HG03095 (cell line): ENCODE data around the gene SLC6A8.
"Not testable (repeated sequence)": the region's sequence is repeated elsewhere in the genome, so short reads cannot be mapped to it uniquely, and the experiment has no call there.

Source experiments
- ATAC-seq: cut with Tn5 transposase; IDR thresholded peaks from one replicate; pipeline ENCODE4 v1.9.1; 2021; ENCODE audit warnings: moderate library complexity; ENCODE audit not compliant: unreplicated experiment

SLC6A8 gene

DNA sequence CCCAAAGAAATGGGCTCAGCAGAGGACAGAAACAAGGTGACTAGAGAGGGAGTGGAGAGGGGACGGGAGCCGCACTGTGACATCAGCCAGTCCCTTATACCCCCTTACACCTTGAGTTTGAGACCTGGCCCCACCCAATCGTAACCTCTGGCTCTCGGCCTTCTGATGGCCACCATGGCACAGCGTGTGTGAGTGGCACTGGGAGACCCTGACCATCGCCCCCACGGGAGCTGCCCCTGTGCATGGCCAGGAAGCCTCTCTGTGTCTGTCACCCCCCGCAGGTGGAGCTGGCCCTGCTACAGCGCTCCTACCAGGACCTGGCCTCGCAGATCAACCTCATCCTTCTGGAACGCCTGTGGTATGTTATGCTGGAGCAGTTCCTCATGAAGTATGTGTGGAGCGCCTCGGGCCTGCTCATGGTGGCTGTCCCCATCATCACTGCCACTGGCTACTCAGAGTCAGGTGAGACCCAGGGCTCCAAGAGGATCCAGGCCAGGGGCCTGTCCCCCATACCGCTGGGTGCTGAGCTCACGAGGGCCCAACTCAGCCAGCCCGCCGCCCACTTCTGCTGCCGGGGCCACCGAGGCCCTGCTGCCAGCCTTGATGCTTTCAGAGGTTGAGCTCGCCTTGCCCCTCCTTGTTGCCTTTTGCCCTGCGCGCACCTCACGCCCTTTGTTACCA, 41.4 kb downstream of the SLC6A8 start:
- no peak for ATAC-seq

DNA sequence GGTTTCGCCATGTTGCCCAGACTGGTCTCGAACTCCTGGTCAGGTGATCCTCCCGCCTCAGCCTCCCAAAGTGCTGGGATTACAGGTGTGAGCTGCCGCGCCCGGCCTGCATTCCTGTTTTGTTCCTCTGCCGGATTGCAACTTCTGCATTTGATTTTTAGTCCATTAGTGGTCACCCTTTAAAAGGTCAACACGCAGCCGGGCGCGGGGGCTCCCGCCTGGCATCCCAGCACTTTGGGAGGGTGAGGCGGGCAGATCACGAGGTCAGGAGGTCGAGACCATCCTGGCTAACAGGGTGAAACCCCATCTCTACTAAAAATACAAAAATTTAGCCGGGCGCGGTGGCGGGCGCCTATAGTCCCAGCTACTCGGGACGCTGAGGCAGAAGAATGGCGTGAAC, 42.4 kb downstream of the SLC6A8 start:
- not testable (repeated sequence) for ATAC-seq

DNA sequence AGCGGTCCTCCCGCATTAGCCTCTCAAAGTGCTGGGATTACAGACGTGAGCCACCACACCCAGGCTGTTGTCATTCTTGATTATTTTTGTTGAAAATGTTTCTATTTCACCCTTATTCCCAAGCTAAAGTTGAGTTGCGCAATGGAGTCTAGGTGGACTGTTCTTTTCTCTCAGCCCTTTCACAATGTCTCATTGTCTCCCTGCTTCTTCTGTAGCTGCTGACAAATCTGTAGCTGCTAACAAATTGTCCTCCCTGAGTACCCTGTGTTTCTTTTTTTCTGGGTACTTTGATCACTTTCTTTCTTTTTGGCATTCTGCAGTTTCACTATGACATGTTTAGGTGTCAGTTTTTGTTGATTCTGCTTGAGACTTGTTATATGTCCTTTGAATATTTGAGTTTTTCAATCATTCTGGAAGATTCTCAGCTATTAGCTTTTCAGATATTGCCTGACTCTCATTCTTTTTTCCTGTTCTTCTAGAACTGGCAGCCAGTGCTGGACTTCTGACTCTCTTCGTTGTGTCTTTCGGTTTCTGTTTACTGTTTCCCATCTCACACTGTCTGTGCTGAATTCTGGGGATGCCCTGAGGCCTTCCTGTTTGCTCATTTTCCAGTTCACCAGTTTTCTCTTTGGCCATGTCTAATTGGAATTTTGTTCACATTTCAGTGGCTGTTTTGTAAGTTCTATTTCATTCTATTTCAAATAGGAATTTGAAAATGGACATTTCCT, 43.6 kb downstream of the SLC6A8 start:
- ATAC-seq, result no peak

DNA sequence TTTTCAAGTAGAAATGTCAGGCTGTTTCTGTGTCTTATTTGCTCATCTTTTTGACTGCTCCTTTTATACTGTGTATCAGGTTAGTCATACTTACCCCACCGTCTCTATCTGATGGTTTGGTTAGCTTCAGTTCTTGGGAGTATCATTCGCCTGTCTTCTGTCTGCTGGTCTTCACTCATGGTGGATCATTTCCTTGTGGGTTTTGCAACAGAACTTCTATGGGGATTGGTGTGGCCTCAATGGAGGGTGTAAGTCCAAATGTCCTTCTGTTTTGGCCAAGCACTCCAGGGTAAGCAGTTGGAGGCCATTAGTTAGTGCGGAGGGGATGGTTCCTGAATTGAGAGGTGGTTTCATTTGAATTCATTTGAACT, 44.1 kb downstream of the SLC6A8 start:
- no peak for ATAC-seq

DNA sequence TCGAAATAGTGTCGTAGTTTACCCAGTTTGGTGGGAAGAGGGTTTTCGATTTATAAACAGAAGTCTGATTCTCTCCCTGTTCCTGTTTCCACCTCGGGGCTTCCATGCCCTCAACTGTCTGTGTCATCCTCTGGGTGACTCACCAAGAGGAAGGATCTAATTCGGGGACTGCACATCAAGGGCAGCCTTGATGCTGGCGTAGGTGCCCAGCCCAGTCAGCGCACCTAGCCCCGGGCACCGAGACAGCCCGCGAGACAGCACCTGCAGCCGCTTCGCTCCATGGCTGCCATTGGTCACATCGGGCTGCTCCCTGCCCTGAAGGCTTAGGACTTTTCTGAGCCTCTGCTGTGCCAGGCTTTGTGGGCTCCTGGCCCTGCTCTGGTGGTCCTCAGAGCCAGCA, 44.7 kb downstream of the SLC6A8 start:
- ATAC-seq, result no peak

DNA sequence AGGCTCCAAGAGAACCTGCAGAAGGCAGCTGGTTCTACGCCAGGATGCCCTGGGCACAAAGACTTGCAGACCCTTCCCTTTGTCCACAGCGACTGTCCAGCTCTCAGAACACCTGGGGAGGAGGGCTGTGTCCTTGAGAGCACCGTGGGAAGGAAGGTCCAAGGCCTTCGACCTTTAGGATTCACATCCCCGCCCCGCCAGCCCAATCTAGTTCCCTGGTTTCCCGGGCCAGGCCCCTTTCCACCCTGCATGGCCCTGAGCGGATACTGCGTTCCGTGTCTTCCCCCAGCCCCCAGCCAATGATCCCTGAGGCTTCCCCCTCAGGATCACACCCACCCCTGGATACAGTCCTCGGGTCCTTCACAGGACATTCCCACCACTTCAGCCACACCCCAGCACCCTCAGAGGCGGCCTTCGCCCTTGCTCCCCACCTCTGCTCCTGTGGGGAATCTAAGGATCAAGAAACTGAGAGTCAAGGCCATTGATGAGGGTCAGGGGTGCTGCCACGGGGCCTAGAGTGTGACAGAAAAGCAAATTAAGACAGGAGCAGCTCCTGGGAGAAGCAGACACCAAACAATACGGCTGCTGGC, 46.0 kb downstream of the SLC6A8 start:
- ATAC-seq, result no peak

DNA sequence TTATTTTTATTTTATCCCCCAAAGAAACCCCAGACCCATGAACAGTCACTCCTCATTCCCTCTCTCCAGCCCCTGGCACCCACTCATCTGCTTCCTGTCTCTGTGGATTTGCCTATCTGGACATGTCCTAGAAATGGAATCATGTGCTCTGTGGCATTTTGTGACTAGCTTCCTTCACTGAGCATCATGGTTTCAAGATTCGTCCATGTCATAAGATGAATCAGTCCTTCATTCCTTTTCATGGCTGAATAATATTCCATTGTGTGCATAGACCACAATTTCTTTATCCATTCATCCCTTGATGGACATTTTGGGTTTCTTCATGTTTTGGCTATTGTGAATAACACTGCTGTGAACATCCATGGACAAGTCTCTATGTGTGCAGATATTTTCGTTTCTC, 47.1 kb downstream of the SLC6A8 start:
- no peak for ATAC-seq

DNA sequence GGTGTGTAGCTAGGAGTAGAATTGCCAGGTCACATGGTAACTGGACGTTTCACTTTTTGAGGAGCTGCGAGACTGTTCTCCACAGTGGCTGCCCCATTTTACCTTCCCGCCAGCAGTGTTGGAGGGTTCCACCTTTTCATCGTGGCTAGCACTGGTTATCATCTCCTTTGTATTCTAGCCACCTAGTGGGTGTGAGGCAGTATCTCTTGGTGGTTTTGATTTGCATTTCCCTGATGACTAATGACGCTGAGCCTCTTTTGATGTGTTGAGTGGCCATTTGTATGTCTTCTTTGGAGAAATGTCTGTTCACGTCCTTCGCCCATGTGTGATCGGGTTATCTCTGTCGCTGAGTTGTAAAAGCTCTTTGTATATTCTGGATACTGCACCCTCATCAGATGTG, 47.5 kb downstream of the SLC6A8 start:
- ATAC-seq, result no peak

DNA sequence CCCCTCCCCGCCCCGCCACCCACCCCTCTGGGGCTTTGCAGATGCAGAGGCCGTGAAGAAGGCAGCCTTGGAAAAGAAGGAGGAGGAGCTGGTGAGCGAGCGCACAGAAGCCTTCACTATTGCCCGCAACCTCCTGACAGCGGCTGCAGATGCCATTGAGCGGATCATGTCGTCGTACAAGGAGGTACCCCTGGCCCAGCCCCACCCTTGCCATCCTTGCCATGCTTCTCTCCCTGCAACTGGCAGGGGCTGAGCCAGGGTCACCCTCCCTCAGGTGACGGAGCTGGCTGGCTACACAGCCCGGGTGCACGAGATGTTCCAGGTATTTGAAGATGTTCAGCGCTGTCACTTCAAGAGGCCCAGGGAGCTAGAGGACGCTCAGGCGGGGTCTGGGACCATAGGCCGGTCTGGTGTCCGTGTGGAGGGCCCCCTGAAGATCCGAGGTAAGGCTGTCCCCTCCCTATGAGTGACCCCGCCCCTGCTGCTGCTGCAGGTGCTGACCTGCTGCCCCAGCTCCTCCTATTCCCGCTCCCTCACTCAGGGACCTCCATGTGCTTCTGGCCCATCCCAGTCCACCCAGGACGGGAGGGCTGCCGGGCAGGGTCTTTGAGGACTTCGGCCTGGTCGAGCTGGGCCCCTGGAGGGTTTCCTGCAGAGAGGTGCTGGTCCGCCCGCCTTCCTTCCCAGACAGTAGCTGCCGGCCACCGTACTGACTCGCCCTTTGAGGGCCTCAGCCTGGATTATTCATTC, 48.5 kb downstream of the SLC6A8 start:
- no peak for ATAC-seq

DNA sequence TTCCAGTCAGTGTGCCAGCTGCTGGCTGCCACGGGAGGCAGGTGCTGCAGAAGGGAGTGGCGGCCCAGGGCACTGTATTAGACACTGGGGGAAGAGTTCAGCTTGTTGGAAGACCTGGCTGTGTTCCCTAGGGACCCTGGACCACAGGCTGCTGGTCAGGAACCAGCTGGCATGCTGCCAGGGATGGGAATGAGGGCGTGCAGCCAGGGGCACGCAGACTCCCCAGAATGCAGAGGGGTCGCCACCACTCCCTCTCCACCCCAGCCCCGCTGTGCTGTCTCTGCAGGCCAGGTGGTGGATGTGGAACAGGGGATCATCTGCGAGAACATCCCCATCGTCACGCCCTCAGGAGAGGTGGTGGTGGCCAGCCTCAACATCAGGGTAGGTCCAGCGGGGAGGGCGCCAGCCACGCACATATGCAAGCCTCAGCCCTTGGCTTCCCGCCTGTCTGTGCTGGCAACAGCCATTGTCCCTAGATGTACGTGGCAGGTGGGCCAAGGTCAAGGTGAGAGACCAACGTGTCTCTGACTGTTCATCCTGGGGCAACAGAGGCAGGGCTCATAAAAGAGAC, 49.2 kb downstream of the SLC6A8 start:
- no peak for ATAC-seq

DNA sequence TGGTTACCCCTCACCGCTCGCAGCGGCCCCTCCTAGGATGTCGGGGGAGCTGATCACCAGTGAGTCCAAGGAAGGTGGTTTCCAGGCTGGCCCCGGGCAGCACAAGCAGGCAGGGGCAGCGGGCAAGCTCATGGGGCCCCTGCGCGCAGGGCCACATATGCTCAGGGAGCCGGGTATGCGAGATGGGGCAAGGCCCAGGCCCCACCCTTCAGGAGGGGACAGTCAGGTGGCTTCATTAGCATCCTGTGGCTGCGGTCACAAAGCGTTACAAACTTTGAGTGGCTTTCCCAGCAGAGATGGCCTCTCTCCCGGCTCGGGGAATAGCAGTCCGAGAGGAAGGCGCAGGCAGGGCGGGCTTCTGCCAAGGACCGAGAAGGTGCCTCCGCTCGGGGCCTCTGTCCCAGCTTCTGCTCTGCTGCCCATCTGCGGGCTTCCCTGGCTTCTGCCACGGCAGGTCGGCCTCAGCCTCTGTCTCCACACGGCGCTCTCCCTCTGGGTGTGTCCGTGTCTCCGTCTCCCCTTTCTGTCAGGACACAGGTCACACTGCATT, 50.4 kb downstream of the SLC6A8 start:
- ATAC-seq, result no peak

DNA sequence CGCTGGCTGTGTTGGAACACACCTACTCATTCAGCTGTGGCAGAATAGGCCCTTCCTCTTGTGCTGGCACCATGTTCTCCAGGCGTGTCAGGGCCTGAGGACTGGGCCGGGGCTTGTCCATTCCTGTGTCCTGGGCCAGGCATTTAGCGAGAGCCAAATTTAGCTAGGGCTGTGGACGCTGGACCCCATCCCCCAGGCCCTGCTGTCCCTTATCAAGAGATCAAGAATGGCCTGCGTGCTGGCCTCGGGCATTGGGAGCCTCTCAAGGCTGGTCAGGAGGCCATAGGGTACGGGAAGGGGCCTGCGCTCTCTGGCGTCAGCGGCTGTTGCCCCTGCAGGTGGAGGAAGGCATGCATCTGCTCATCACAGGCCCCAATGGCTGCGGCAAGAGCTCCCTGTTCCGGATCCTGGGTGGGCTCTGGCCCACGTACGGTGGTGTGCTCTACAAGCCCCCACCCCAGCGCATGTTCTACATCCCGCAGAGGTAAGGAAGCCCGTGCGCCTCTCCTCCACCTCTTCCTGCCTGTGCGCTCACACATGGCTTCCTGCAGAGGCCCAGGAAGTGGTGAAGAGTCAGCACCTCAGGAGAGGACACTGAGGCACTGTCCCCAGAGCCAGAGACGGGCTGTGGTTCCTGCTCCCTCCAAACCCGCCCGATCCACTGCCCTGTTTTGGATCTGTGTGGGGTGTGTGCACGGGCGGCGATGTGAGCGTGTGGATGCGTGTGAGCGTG, 52.2 kb downstream of the SLC6A8 start:
- no peak for ATAC-seq

DNA sequence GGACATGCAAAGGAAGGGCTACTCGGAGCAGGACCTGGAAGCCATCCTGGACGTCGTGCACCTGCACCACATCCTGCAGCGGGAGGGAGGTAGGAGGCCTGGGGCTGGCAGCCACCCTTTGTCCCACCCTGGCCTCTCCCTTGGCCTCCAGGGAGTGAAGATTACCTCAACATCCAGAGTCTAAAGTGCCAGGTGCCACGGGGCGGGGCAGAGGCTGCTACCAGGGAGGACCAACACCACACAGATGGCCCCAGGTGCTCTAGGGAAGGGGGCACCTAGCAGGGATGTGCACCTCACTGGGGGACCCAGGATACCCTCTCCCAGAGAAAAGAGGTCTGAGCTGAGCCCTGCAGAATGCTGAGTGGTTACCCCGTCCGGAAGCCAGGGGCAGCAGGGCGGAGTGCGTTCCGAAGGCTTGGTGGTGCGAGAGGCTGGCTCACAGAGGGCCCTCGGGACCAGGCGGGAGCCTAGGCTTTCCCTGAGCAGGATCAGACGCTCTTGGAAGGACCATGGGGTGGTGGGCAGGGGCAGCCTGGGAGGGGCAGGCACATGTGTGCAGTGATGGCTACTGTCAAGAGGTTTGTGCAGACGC, 53.0 kb downstream of the SLC6A8 start:
- ATAC-seq, result no peak

DNA sequence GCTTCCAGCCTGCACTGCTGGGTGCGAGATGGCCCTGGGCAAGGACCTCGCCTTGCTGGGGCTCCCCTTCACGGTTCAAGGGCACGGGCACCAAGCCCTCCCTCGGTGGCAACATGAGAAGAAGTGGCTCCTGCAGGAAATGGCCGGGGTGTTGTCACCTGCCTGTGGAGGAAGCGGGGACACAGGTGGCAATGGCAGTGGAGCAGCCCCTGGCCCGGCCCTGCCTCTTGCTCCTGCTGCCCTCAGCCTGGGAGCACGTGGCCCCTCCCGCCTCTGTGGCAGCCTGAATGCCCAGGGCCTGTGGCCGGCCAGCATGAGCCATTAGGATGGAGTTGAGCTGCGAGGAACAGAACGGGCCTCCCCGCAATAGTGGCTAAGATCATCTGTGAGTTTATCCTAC, 53.7 kb downstream of the SLC6A8 start:
- no peak for ATAC-seq

DNA sequence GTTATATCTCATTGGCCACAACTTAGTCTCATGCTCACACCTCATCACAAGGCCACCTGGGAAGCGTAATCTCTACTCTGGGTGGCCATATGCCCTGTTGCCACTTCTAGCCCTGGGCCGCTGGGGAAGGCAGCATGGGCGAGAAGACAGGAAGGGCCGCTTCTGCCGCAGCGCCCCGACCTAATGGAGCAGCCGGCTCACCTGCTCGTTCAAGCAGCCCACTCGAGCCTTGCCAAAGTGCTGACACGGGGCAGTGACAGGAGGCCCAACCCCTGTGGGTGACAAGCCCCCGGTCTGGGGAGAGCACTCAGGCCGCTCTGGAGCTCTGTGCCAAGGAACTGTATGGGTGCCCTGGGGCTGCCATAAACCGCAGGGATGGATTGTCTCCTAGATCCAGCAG, 54.4 kb downstream of the SLC6A8 start:
- not testable (repeated sequence) for ATAC-seq

DNA sequence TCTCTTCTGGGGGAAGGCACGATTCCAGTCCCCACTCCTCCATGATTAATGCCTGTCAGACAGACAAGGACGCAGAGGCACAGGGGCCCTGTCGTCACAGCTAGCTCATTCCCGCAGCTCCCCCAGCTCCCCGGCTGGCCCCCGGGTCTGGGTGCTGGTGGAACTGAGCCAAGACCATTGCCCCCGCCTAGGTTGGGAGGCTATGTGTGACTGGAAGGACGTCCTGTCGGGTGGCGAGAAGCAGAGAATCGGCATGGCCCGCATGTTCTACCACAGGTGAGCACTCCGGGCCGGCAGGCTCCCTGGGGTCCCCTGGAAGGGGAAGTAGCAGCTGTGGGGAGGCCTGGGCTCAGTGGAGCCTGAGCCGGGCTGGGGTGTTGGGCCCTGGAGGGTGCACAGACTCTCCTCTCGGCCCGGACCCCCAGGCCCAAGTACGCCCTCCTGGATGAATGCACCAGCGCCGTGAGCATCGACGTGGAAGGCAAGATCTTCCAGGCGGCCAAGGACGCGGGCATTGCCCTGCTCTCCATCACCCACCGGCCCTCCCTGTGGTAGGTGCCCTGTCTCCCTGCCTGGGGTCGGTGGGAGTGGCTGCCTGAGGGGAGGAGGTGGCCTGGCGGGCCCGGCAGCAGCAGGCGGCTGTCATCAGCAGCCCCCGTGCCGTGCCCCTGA, 55.2 kb downstream of the SLC6A8 start:
- not testable (repeated sequence) for ATAC-seq

DNA sequence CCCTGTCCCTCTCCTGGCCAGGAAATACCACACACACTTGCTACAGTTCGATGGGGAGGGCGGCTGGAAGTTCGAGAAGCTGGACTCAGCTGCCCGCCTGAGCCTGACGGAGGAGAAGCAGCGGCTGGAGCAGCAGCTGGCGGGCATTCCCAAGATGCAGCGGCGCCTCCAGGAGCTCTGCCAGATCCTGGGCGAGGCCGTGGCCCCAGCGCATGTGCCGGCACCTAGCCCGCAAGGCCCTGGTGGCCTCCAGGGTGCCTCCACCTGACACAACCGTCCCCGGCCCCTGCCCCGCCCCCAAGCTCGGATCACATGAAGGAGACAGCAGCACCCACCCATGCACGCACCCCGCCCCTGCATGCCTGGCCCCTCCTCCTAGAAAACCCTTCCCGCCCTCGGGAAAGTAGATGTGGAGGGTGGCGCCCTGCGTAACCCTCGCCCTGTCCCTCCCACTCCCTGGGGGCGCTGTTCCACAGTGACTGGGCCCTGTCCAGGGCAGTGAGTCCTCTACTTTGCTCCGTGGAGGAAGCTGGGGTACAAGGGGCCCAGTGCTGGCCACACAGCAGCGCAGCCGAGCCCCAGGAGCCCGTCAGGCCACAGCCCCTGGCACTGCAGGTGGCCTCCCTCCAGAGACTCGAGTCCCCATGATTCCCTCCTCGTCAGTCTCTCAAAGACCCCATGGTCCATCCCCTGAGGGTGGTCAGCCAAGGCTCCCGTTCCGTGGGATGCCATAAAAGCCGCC, 55.9 kb downstream of the SLC6A8 start:
- not testable (repeated sequence) for ATAC-seq

DNA sequence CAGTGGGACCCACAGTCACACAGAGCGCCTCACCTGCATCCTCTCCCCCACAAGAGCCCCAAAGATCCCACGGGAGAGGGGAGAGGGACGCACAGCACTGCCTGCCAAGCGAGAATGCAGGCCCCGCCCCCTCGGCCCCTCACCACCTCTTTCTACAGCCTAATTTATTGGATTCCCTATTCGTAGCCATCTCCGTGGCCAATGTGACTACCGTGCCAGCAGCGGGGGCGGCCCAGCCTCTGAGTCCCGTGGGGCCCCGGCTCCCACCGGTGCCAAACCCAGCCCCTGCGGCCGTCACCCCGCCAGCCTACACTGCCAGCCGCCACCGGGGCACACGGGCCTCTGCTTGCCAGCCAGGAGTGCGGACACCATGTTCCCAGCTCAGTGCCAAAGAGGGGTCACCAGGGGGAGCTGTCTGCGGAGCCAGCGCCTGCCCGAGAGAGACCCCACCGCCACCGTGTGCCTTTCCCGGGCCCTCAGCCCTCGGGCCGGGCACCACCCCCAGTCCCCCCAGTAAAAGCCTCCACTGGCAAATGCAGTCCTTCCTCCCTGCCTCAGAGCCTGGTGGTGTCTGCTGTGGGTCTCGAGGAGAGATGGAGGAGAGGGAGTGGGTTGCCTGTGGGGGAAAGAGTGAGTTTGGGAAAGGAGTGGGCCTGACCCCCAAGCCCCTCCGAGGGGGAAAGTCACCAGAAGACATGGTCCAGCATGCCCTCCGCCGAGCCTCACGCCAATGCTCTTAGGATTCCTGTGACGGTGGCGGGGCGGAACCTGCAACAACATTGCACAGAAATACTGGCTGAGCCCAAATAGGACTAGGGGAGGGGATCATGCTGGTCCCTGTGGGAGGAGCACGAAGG, 56.7 kb downstream of the SLC6A8 start:
- no peak for ATAC-seq
